Psoas muscle (tissue), 8 donors: ENCODE results near the gene DDX27. TPM values are rescaled to one million over a fixed set of nuclear protein-coding genes. Genes with fewer than 3 reads are reported as not detected.
A peak's percentile ranks its signal among the peaks of the same experiment; 100 is the strongest.
"Not testable (repeated sequence)": the region's sequence is repeated elsewhere in the genome, so short reads cannot be mapped to it uniquely, and the experiment has no call there.

Experiments
- ATAC-seq, 4 donors: fragments of 200-7000 bp; cut with Tn5 transposase; one replicate each; pipeline ENCODE4 v1.9.1; 2020; ENCODE audit warnings: moderate library complexity in 3 of 4, mild to moderate bottlenecking in 2 of 4
- DNase-seq, 2 donors: peaks; one replicate each; pipeline ENCODE4 v3.0.0-alpha.2; 2020
- H3K27ac ChIP-seq: fragments of 200-600 bp; one replicate; pipeline ENCODE4 v1.8.0; 2022
- H3K27me3 ChIP-seq, 3 donors: fragments of 200-600 bp in 1 of 3; one replicate each; pipeline versions ENCODE4 v1.6.1 to v1.8.0; 2013 to 2022; ENCODE audit warnings: low read length in 2 of 3, mild to moderate bottlenecking in 2 of 3, moderate library complexity in 1 of 3; ENCODE audit not compliant: insufficient read depth in 3 of 3
- H3K36me3 ChIP-seq, 2 donors: fragments of 200-600 bp in 1 of 2; one replicate each; pipeline versions ENCODE4 v1.6.1 to v1.8.0; 2013 to 2022; ENCODE audit warnings: low read depth in 1 of 2, mild to moderate bottlenecking in 1 of 2, moderate library complexity in 1 of 2; ENCODE audit not compliant: insufficient read depth in 1 of 2
- H3K4me1 ChIP-seq: fragments of 200-600 bp; one replicate; pipeline ENCODE4 v1.8.0; 2022
- H3K4me3 ChIP-seq: fragments of 200-600 bp; one replicate; pipeline ENCODE4 v1.8.0; 2022; ENCODE audit warnings: mild to moderate bottlenecking
- H3K9me3 ChIP-seq: fragments of 200-600 bp; one replicate; pipeline ENCODE4 v1.8.0; 2022
- WGBS, 3 donors: extraction: QIAGEN DNeasy Blood & Tissue Kit; methylation state at CpG; one replicate each; pipeline versions ENCODE4 v1.1.6 to v1.1.7; 2013; 5-methylcytosine and 5-hydroxymethylcytosine counted together
- intact Hi-C, 2 donors: fragments of 100-400 bp; cut with DNase I; formaldehyde crosslinking; loops; one replicate each; pipeline versions ENCODE4 v1.11.0 to v1.14.2; 2022
- polyA plus RNA-seq, 3 donors: library from polyadenylated mRNA; stranded (reverse); fragments of 200-250 nt; gene quantifications; one replicate each; pipeline ENCODE4 v1.2.3, GENCODE V29; 2013
- total RNA-seq, 4 donors: library from RNA; stranded (reverse); fragmentation: NEBNext Ultra II Directional in 2 of 4; extraction: Animal tissue kit (Norgen Biotek cat#: 25700) in 2 of 4; gene quantifications; one replicate each; pipeline versions ENCODE4 v1.2.1 to v1.2.4, GENCODE V29; 2021 to 2023
- TF ChIP-seq, protein P1 (sequence below): fragments of 200-600 bp; IDR thresholded peaks from one replicate; pipeline ENCODE4 v1.8.0; 2022; ENCODE audit warnings: antibody characterized with exemption
- donor health status: healthy with polysubstance abuse.
- donor health status: DM: no; HTN: no; CAD: no; lungs with moderate emphysema.
- donor health status: Bipolar disorder and iron deficiency.
- donor health status: healthy.
- donor health status: DM: yes; HTN: yes; CAD: no.
- donor health status: DM: no; HTN: no; CAD: no.
- donor health status: DM: no; HTN: no; CAD: no.
- donor health status: DM: yes; HTN: yes; CAD: no.

Gene DDX27
- total and polyA plus RNA-seq, 7 donors = 19.4 to 62.9 (median 30.5) TPM

DNA sequence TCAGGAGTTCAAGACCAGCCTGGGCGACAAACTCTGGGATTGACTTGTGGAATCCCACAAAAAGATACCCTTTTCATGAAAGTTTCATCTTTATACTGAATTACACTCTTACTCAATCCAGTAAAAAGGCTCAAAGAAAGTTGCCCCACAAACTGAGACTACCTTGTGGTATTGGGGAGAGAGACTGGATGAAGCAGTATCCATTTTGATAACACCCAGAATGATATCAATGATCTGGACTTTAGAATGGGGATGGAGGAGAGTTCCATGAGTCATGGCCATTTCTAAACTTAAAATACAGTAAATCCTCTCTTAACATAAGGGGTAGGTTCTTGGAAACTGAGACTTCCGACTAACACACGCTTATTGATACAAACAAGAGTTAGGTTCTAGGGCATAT lies 35.8 kb upstream of the DDX27 start:
- ATAC-seq (no peak), DNase-seq (no peak)
- H3K27ac ChIP-seq = no peak overlapping the region
- TF ChIP-seq, protein P1, sequence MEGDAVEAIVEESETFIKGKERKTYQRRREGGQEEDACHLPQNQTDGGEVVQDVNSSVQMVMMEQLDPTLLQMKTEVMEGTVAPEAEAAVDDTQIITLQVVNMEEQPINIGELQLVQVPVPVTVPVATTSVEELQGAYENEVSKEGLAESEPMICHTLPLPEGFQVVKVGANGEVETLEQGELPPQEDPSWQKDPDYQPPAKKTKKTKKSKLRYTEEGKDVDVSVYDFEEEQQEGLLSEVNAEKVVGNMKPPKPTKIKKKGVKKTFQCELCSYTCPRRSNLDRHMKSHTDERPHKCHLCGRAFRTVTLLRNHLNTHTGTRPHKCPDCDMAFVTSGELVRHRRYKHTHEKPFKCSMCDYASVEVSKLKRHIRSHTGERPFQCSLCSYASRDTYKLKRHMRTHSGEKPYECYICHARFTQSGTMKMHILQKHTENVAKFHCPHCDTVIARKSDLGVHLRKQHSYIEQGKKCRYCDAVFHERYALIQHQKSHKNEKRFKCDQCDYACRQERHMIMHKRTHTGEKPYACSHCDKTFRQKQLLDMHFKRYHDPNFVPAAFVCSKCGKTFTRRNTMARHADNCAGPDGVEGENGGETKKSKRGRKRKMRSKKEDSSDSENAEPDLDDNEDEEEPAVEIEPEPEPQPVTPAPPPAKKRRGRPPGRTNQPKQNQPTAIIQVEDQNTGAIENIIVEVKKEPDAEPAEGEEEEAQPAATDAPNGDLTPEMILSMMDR = no peak
- no peak overlapping the region for H3K4me3 ChIP-seq
- intact Hi-C loops = no loop called here
- WGBS, 3 donors = 97 to 99% (median 99%) methylated on average over 3 of the region's 3 CpGs
- no peaks in the 10 kb centered on the region for H3K27me3 ChIP-seq
- H3K4me1 ChIP-seq = peaks cover 50% of the 10 kb centered on the region
- H3K9me3 ChIP-seq = no peaks in the 10 kb centered on the region
- H3K36me3 ChIP-seq = peaks cover 0 to 2% of the 10 kb centered on the region in 2 donors

DNA sequence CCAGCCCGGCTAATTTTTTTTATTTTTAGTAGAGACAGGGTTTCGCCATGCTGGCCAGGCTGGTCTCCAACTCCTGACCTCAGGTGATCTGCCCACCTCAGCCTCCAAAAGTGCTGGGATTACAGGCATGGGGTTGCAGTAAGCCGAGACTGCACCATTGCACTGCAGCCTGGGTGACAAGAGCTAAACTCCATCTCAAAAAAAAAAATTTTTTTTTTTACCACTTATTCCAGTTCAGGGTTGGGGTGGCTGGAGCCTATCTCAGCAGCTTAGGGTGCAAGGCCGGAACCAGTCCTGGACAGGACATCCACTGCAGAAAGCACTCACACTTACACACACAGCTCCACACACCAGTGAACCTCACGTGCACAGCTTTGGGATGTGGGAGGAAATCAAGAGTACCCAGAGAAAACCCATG lies 35.1 kb upstream of the DDX27 start:
- H3K36me3 ChIP-seq, DNase-seq, intact Hi-C loops, H3K27me3 ChIP-seq, ATAC-seq, H3K4me3 ChIP-seq, H3K9me3 ChIP-seq, H3K27ac ChIP-seq: not testable (repeated sequence)
- WGBS, 3 donors = 58 to 75% (median 68%) methylated on average over 5 of the region's 5 CpGs
- H3K4me1 ChIP-seq = peaks cover 48% of the 10 kb centered on the region

DNA sequence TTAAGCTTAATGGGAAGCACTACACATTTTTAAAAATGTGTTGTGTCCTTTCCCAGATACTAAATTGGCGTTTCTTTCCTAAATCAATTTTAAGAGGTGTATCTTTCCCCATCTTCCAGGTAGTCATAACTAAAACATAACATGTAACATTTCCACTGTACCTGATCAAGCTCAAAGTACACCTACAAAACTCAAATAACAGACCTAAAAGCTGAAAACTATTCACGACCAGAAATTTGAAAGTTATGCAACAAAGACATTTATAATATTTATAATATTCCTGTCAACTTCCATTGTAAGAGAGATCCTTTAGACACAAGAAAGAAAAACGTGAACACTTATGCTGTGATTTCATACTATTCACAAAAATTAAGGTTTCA lies 34.5 kb upstream of the DDX27 start:
- Histone ChIP-seq H3K4me1 (peaks cover 42% of the 10 kb centered on the region), H3K4me3 (no peak overlapping the region), H3K36me3 (no peaks in the 10 kb centered on the region), H3K27ac (no peak overlapping the region), H3K27me3 (no peaks in the 10 kb centered on the region), H3K9me3 (no peaks in the 10 kb centered on the region)
- DNase-seq (no peak), ATAC-seq (no peak)
- 66 to 80% (median 66%) methylated on average over 3 of the region's 3 CpGs for WGBS, 3 donors
- TF ChIP-seq, protein P1 = no peak
- intact Hi-C loops = no loop called here

DNA sequence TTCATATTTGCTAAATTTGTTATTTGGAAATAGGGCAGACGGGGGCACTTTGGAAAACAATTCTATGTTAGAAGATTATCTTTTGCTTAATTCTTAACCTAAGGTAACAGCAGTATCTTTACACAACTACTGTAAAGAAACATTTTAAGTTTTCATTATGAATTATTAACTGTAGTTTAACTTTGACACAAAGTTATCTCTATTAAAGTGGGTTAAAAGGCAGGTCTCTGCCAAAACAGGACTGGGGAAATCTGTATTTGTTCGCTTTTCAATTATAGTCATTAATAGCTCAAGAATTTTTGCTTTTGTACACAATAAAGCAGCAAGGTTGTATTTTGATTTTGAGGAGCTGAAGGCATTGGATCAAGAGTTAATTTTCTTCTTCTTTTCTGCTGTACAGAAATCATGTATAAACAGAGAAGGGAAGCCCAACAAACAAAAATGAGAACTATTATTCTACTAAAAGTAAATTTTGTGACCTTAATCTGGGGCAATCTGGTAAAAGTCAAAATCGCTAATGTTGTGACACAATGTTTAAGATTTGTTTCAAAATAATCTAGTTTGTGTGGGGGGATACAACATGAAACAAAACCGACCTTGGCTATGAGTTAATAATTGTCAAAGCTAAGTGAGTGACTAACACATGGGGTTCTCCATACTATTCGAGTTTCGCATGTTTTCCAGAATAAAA lies 34.0 kb upstream of the DDX27 start:
- Histone ChIP-seq H3K36me3 (no peaks in the 10 kb centered on the region), H3K4me3 (peak overlapping the region; percentile 71), H3K4me1 (peaks cover 37% of the 10 kb centered on the region), H3K27ac (no peak overlapping the region), H3K9me3 (no peaks in the 10 kb centered on the region), H3K27me3 (no peaks in the 10 kb centered on the region)
- TF ChIP-seq, protein P1 = no peak
- ATAC-seq = no peak
- no peak for DNase-seq
- intact Hi-C loops = no loop called here
- WGBS, 3 donors = 81 to 88% (median 82%) methylated on average over 6 of the region's 6 CpGs

DNA sequence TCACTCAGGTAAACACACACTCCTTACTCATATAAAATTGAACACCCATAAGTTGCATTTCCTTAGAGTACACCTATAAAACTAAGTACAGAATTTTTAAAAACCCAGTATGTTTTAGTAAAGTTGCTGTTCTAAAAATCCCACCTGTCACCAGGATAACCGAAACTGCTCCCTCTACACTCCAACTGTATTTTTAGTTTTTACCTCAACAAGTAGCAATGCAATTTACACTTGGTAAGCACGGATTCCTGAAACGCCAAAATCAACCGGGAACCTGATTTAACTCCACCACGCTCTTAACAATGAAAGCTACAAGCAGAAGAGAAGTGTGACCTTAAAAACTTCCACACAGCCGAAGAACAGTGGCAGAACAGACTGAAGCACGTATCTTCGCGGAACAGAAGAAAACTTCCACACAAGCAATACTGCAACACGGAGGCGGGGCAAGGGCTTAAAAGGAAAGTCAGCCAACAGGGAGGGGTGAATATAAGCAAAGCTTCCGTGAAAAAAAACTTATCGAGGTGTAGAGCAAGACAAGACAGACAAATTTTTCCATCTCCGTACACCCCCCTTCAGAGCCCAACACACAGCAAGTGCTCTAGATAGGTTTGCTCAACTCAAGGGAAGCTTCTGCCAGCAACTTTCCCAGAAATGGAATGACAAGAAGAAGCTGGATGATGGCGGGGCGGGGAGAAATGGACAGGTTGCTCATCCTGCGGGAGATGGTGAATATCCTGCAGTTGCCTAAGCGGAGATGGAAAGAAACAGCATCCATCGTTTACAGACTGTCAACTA lies 32.5 kb upstream of the DDX27 start:
- Histone ChIP-seq H3K9me3 (no peaks in the 10 kb centered on the region), H3K4me1 (peaks cover 28% of the 10 kb centered on the region), H3K4me3 (peak overlapping the region; percentile 71), H3K36me3 (no peaks in the 10 kb centered on the region), H3K27ac (peak overlapping the region; percentile 93), H3K27me3 (no peaks in the 10 kb centered on the region)
- WGBS, 3 donors = 0 to 1% (median 0%) methylated on average over 19 of the region's 19 CpGs
- TF ChIP-seq, protein P1 = no peak
- DNase-seq (peak; percentile 57 to 61), ATAC-seq (peak; percentile 13 to 45 (median 34))
- intact Hi-C loops = no loop called here
